HG02623 (cell line): ENCODE results near the gene GFI1.
"Not testable (repeated sequence)": the region's sequence is repeated elsewhere in the genome, so short reads cannot be mapped to it uniquely, and the experiment has no call there.

ENCODE experiments used
- ATAC-seq: cut with Tn5 transposase; IDR thresholded peaks from one replicate; pipeline ENCODE4 v1.9.1; 2021; ENCODE audit warnings: moderate library complexity; ENCODE audit not compliant: unreplicated experiment

The GFI1 gene

GRCh38 chr1:92466683-92467352, 19.9 kb downstream of the GFI1 start:
- ATAC-seq, result no peak

- no peak for ATAC-seq
Observed at GRCh38 chr1:92465256-92465647, 21.5 kb downstream of the GFI1 start.

- ATAC-seq, result no peak
Observed at GRCh38 chr1:92464588-92465255, 22.0 kb downstream of the GFI1 start.

- peak; percentile 55 for ATAC-seq
Observed at GRCh38 chr1:92461364-92462097, 25.2 kb downstream of the GFI1 start.

DNA sequence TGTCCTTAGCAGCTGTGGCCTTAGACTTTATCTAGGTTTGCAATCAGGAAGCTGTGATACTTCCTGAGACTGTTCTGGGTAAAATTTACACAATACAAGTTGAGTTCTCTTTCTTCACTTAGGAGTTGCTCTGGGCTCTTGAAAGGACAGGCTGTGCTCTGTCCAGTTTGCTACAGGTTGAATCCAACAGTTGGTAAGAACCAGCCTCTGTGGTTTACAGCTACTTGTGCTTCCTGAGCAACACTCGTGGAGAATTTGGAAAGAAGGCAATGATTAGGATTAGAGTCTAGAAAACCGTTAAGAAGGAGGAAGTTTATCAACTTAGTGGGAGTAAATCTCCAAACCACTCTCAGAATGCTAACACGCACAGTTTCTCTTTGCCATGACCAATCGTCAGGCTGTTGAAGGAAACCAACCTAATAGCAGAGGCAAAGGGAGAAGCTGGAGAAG, 26.8 kb downstream of the GFI1 start:
- ATAC-seq, result no peak

DNA sequence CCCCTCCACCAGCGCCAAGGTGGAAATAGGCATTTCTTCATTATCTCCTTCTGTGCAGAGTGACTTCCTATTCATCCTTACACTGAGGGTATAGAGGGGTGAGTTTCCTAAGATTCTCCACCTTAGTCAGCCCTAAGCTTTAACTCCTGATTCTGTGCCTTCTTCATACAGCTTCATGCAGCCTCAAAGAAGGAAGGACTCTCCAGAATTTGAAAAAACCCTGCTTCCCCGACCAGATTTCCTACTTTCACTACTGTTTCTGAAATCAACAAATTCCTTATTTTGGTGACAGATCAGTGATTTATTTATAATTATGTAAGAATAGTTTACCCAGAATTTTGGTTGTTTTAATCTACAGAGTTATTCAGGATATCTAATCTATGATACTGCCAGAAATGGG, 28.6 kb downstream of the GFI1 start:
- no peak for ATAC-seq

GRCh38 chr1:92447976-92448375, 38.7 kb downstream of the GFI1 start:
- ATAC-seq, result no peak

DNA sequence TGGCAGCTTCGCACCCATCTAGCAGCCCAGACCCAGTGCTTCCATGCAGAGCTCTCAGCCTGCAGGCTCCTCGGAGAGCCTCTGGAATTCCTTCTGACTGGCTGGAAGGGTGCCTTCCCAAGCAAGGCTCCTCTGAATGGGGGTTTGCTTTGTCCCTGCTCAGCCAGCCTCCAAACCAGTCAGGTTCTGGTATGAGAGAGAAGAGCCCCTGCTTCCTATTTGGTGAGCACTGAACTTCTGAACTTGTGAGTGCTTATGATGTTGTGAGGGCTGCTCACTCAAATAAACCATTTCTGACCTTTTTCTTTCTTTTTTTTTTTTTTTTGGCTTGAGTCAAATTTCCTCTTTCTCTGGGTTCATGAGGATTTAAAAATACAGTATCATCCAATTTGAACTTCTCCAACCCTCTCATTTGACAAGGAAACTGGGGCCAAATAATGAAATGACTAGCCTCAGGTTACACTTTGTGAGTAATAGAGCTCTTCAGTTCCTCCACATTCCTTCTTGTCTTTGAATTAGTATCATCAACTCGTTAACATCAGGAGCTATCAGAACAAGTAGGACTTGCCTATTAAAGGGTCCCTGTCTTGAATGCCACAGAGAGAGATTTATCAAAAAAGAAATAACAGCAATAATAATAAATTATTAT, 39.6 kb downstream of the GFI1 start:
- ATAC-seq, result no peak

- no peak for ATAC-seq
Observed at GRCh38 chr1:92446546-92446945, 40.2 kb downstream of the GFI1 start.

DNA sequence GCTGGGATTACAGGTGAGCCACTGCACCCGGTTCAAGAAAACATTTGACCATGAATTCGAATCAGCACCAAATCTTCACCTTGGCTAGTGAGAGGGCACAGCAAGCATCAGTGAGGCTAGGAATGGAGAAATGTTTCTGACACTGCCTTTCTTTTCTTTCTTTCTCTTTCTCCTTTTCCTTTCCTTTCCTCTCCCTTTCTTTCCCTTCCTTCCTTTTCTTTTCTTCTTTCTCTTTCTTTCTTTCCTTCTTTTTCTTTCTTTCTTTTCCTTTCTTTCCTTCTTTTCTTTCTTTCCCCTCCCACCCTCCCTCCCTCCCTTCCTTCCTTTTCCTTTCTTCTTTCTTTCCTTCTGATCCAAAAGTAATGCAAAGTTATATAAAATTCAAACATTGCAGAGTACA, 40.9 kb downstream of the GFI1 start:
- ATAC-seq, result no peak

GRCh38 chr1:92444351-92444750, 42.4 kb downstream of the GFI1 start:
- no peak for ATAC-seq

GRCh38 chr1:92443893-92444292, 42.8 kb downstream of the GFI1 start:
- ATAC-seq, result no peak

DNA sequence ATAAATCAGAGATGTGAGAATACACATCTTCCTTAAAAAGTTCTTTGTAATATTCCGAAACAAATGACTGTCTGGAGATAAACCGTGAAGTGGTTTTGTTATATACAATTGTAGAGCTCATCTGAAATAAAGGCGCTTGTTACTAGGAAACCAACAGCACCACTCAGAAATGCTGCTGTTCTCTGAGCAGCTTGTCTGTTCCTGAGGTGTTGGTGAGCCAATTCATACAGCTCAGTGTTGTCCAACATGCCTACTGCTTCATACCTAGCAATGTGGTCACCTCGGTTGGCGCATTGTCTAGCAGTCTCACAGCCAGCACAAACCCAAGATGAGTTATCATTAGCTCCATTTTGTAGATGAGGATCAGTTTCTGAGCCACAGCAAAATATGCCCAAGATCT, 44.4 kb downstream of the GFI1 start:
- ATAC-seq, result no peak

- no peak for ATAC-seq
Observed at GRCh38 chr1:92441697-92442342, 44.9 kb downstream of the GFI1 start.

DNA sequence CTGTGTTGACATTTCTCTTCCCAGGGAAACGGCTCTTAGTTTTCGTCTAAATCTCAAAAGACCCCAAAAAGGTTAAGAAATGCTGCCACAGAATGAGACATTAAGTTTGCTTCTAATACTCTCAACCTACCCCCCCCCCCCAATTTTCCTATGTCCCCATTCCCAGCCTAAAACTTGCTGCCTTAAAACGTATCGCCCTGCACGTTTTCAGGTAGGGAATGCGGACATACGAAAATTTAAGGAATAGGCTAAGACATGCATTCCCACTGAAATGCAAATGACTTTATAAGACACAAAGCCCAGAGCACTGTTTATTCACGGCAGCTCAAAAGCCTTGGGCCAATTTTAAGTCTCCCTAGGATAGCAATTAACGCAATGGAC, 45.4 kb downstream of the GFI1 start:
- ATAC-seq, result no peak

GRCh38 chr1:92439291-92439690, 47.4 kb downstream of the GFI1 start:
- no peak for ATAC-seq

GRCh38 chr1:92434572-92434971, 52.2 kb downstream of the GFI1 start:
- ATAC-seq, result not testable (repeated sequence)

- no peak for ATAC-seq
Observed at GRCh38 chr1:92430030-92430429, 56.7 kb downstream of the GFI1 start.

GRCh38 chr1:92425617-92426016, 61.1 kb downstream of the GFI1 start:
- no peak for ATAC-seq
